Measurements from ENCODE around the gene IRS2. TPM values are rescaled to one million over a fixed set of nuclear protein-coding genes. Genes with fewer than 3 reads are reported as not detected.

IRS2 gene
- polyA plus RNA-seq, 1 of the 3 experiments (the other 2 are of a cell fraction) = 7.0 TPM

GRCh38 chr13:109769921-109770320, 16.5 kb downstream of the IRS2 start:
- H3K79me2 ChIP-seq (ENCODE audit: insufficient read depth) = peaks cover 84% of the 10 kb centered on the region
- POLR2A ChIA-PET = interaction anchor here (0.9 to 1.4 kb wide), 2 partner anchors 26 to 424 kb away, joined by 3 read pairs; no protein-coding TSS in a partner anchor

GRCh38 chr13:109769275-109769674, 17.1 kb downstream of the IRS2 start:
- POLR2A ChIA-PET = interaction anchor here (1.4 kb wide), 1 partner anchor 26 kb away, joined by 3 read pairs; no protein-coding TSS in a partner anchor

More at GRCh38 chr13:109769921-109770320, 16.5 kb downstream of the IRS2 start:
- Histone ChIP-seq H3K36me3 (replicated peaks in 1 of 2; ENCODE audit: control insufficient read depth in 1 of 2, insufficient read depth in 2 of 2, low read length in 1 of 2) (peaks cover 15 to 55% of the 10 kb centered on the region in 2 experiments), H3K4me2 (no peak overlapping the region), H3F3A (replicated peaks; ENCODE audit: insufficient read depth) (peaks cover 5% of the 10 kb centered on the region), H3K4me3 (ENCODE audit: low read depth in 2 of 2, low read length in 1 of 2) (no peak overlapping the region), H3K27ac (ENCODE audit: low read depth in 2 of 2, low read length in 1 of 2) (peak overlapping the region in 1 of 2 experiments; percentile 53; a peak in 1 of 4 replicates), H3K4me1 (ENCODE audit: control insufficient read depth in 1 of 2, insufficient read depth in 2 of 2, low read depth in 1 of 2, low read length in 1 of 2) (peaks cover 6 to 61% of the 10 kb centered on the region in 2 experiments; a peak in 3 of 4 replicates), H3K9me3 (no peaks in the 10 kb centered on the region), H3K9ac (no peak overlapping the region), H3K27me3 (ENCODE audit: insufficient read depth) (no peaks in the 10 kb centered on the region), H3K9me2 (no peaks in the 10 kb centered on the region), H4K20me1 (ENCODE audit: insufficient read depth) (peaks cover 76% of the 10 kb centered on the region), H2AFZ (ENCODE audit: low read depth) (no peak overlapping the region)
- WGBS (ENCODE audit: low lambda C conversion rate) = 95% methylated on average over 5 of the region's 5 CpGs
- CTCF ChIA-PET = interaction anchor here (0.9 kb wide), 1 partner anchor 14 kb away, joined by 3 read pairs; no protein-coding TSS in a partner anchor
- TF ChIP-seq RFX5 (IDR thresholded peaks at IDR 0.05; ENCODE audit: low read length) (no peak), EP300 (IDR thresholded peaks at IDR 0.05; ENCODE audit: borderline replicate concordance in 1 of 2, low read depth in 1 of 2, low read length in 1 of 2) (no peak), SMC3 (IDR thresholded peaks at IDR 0.05; ENCODE audit: low read depth, low read length) (no peak)
- DNase-seq = no peak

More at GRCh38 chr13:109769275-109769674, 17.1 kb downstream of the IRS2 start:
- H3K4me1 ChIP-seq (ENCODE audit: control insufficient read depth in 1 of 2, insufficient read depth in 2 of 2, low read depth in 1 of 2, low read length in 1 of 2) = peaks cover 11 to 66% of the 10 kb centered on the region in 2 experiments; a peak in 3 of 4 replicates
- TF ChIP-seq CTCF (IDR thresholded peaks at IDR 0.05) = no peak
- no peak for TF ChIP-seq USF1 (IDR thresholded peaks at IDR 0.05; ENCODE audit: borderline replicate concordance, low read depth)
- TF ChIP-seq EZH2phosphoT487 (IDR thresholded peaks at IDR 0.05; ENCODE audit: borderline replicate concordance, low read depth) = no peak
- no peak overlapping the region; a peak in 1 of 4 replicates for H3K4me3 ChIP-seq (ENCODE audit: low read depth in 2 of 2, low read length in 1 of 2)
- no peak overlapping the region for H3K4me2 ChIP-seq
- no peak overlapping the region for H3K9ac ChIP-seq
- peaks cover 5% of the 10 kb centered on the region for H3F3A ChIP-seq (replicated peaks; ENCODE audit: insufficient read depth)
- no peaks in the 10 kb centered on the region for H3K27me3 ChIP-seq (ENCODE audit: insufficient read depth)
- no peak for DNase-seq
- H3K9me3 ChIP-seq = no peaks in the 10 kb centered on the region
- peaks cover 76% of the 10 kb centered on the region for H4K20me1 ChIP-seq (ENCODE audit: insufficient read depth)
- H2AFZ ChIP-seq (ENCODE audit: low read depth) = no peak overlapping the region
- CTCF ChIA-PET = interaction anchor here (0.9 kb wide), 1 partner anchor 14 kb away, joined by 3 read pairs; no protein-coding TSS in a partner anchor
- peaks cover 13 to 50% of the 10 kb centered on the region in 2 experiments for H3K36me3 ChIP-seq (replicated peaks in 1 of 2; ENCODE audit: control insufficient read depth in 1 of 2, insufficient read depth in 2 of 2, low read length in 1 of 2)
- H3K9me2 ChIP-seq = no peaks in the 10 kb centered on the region
- peaks cover 84% of the 10 kb centered on the region for H3K79me2 ChIP-seq (ENCODE audit: insufficient read depth)
- H3K27ac ChIP-seq (ENCODE audit: low read depth in 2 of 2, low read length in 1 of 2) = peak overlapping the region in 1 of 2 experiments; percentile 40; a peak in 2 of 4 replicates
- WGBS (ENCODE audit: low lambda C conversion rate) = 68% methylated on average over 4 of the region's 4 CpGs

Data from SK-N-SH (cell line).